ENCODE measurements around the gene GLA.

GLA gene
- 10.6 to 37.8 reads per million in 2 experiments for total RNA-seq

GRCh38 chrX:101407748-101408531 lies at the start of gene GLA, which contains the start of gene HNRNPH2:
GLA (minus strand) TSS chrX:101407925; CDS start chrX:101407903, 22 bp downstream.
HNRNPH2 (plus strand) TSS chrX:101408222; CDS start chrX:101411989, 3,767 bp downstream.
- peak; percentile 85 for DNase-seq (ENCODE audit: low read depth)

GRCh38 chrX:101452056-101452455 lies 44.3 kb upstream of the GLA start:
- no peak for DNase-seq (ENCODE audit: low read depth)

GRCh38 chrX:101450961-101451360 lies 43.2 kb upstream of the GLA start:
- no peak for DNase-seq (ENCODE audit: low read depth)

- no peak for DNase-seq (ENCODE audit: low read depth)
Observed at GRCh38 chrX:101450085-101450484, 42.4 kb upstream of the GLA start.

GRCh38 chrX:101449279-101449678 lies 41.6 kb upstream of the GLA start:
- no peak for DNase-seq (ENCODE audit: low read depth)

- no peak for DNase-seq (ENCODE audit: low read depth)
Observed at GRCh38 chrX:101442085-101442484, 34.4 kb upstream of the GLA start.

- no peak for DNase-seq (ENCODE audit: low read depth)
Observed at GRCh38 chrX:101430457-101431078, 22.8 kb upstream of the GLA start.

- DNase-seq (ENCODE audit: low read depth): no peak
Observed at GRCh38 chrX:101429934-101430333, 22.2 kb upstream of the GLA start.

GRCh38 chrX:101427954-101428353 lies 20.2 kb upstream of the GLA start:
- DNase-seq (ENCODE audit: low read depth): no peak

GRCh38 chrX:101419489-101419888 lies 11.8 kb upstream of the GLA start:
- no peak for DNase-seq (ENCODE audit: low read depth)

GRCh38 chrX:101417981-101418841 lies 10.5 kb upstream of the GLA start:
- no peak for DNase-seq (ENCODE audit: low read depth)

- no peak for DNase-seq (ENCODE audit: low read depth)
Observed at GRCh38 chrX:101417190-101417589, 9.5 kb upstream of the GLA start.

- no peak for DNase-seq (ENCODE audit: low read depth)
Observed at GRCh38 chrX:101416691-101417090, 9.0 kb upstream of the GLA start.

- DNase-seq (ENCODE audit: low read depth): peak; percentile 20
Observed at GRCh38 chrX:101415180-101416145, 7.7 kb upstream of the GLA start.

- no peak for DNase-seq (ENCODE audit: low read depth)
Observed at GRCh38 chrX:101411984-101412383, 4.3 kb upstream of the GLA start.

- DNase-seq (ENCODE audit: low read depth): no peak
Observed at GRCh38 chrX:101410461-101410860, 2.7 kb upstream of the GLA start.

GRCh38 chrX:101409043-101409442 lies 1.3 kb upstream of the GLA start:
- DNase-seq (ENCODE audit: low read depth): no peak

- no peak for DNase-seq (ENCODE audit: low read depth)
Observed at GRCh38 chrX:101408532-101408841, 762 bp upstream of the GLA start.

- DNase-seq (ENCODE audit: low read depth): no peak
Observed at GRCh38 chrX:101407167-101407747, 468 bp downstream of the GLA start.

GRCh38 chrX:101399825-101400224 lies 7.9 kb downstream of the GLA start:
- no peak for DNase-seq (ENCODE audit: low read depth)

GRCh38 chrX:101398694-101399093 lies 9.0 kb downstream of the GLA start:
- DNase-seq (ENCODE audit: low read depth): no peak
